ENCODE results near the gene CACNA1H. TPM values are rescaled to one million over a fixed set of nuclear protein-coding genes. Genes with fewer than 3 reads are reported as not detected.

CACNA1H gene
- total and polyA plus RNA-seq, 5 experiments from 2014 or later, result 0.03 to 2.7 (median 1.8) TPM

DNA sequence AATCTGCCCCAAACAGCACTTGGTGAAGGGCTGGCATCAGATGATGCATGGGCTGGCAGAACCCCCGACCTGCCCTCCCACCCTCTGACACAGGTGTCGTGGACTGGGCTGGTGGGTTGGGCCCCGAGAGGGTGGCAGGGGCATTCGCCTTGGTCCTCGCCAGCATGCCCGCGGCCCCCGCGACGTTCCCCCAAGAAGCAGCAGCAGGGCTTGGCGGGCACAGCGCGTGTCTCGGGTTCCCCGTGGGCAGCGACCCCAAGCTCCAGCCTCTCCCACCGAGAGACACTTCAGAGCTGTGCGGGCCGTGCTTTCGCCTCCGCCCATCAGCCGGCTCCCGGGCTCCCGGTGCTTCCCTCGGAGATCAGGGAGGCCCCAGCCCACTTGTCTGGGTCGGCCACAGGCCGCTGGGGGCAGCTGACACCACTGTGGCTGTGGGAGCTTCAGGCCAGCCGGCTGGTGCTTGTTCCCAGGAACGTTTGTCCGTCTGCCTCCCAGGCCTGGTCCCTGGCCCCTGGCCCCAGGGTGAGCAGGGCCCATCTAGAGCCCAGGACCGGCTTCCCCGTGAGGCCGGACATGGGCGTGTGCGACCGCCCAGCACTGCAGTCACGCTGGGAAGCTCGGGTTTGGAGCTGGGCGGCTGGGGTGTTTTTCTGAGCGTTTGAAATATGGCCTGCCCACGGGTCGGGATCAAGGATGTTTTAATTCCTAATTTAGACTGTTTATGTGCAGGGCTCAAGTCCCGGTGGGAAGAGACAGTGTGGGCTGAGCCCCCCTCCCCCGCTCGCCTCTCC lies 16.6 kb downstream of the CACNA1H start:
- Mint-ChIP-seq H3K36me3 (no peaks in the 10 kb centered on the region), H3K27ac (no peak overlapping the region), H3K27me3 (peaks cover 0 to 4% (median 0%) of the 10 kb centered on the region in 5 donors), H3K9me3 (no peaks in the 10 kb centered on the region), H3K4me1 (no peaks in the 10 kb centered on the region), H3K4me3 (no peak overlapping the region)
- ATAC-seq, result no peak
- no peak for DNase-seq
- POLR2A ChIA-PET, result no interaction called here

DNA sequence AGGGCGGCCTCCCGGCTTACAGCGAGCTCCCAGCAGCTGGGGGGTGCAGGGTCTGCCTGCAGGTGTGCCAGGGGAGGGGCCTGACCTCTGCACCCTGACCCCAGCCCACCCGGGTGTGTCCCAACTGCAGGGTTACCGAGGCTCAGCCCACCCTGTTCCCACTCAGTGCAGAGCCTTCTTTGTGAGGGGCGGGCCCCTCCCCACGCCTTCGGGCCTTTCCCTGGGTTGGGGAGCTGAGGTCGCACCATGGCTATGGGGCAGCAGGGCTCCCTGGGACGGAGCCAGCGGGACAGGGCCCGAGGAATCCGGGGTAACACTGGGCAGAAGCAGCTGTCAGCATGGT lies 17.1 kb downstream of the CACNA1H start:
- no peaks in the 10 kb centered on the region for H3K9me3 Mint-ChIP-seq
- H3K4me3 Mint-ChIP-seq, result no peak overlapping the region
- no peak overlapping the region for H3K27ac Mint-ChIP-seq
- H3K36me3 Mint-ChIP-seq, result no peaks in the 10 kb centered on the region
- peaks cover 0 to 4% (median 0%) of the 10 kb centered on the region in 5 donors for H3K27me3 Mint-ChIP-seq
- POLR2A ChIA-PET, result no interaction called here
- no peaks in the 10 kb centered on the region for H3K4me1 Mint-ChIP-seq
- DNase-seq (no peak), ATAC-seq (no peak)

DNA sequence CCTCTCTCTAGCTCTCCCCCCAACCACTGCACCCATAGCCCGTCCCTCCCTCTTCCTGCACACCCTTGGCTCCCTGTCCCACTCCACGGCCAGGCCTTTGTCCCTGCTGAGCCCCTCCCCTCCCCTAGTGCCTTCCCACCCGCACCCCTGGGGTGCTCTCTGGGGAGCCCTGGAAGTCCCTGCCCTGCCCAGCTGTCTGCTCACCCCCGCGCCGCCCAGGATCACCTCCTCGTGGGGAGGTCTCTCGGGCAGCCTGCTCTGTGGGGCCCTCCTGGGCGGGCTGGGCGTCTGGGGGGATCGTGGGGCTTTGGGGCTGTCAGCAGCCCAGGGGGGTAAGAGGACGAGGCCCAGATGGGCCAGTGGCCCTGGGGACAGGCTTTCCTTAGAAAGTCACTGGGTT lies 18.1 kb downstream of the CACNA1H start:
- Mint-ChIP-seq H3K36me3 (no peaks in the 10 kb centered on the region), H3K27me3 (peaks cover 0 to 4% (median 0%) of the 10 kb centered on the region in 5 donors), H3K4me3 (no peak overlapping the region), H3K9me3 (no peaks in the 10 kb centered on the region), H3K27ac (no peak overlapping the region), H3K4me1 (no peaks in the 10 kb centered on the region)
- DNase-seq (no peak), ATAC-seq (no peak)
- POLR2A ChIA-PET, result no interaction called here

DNA sequence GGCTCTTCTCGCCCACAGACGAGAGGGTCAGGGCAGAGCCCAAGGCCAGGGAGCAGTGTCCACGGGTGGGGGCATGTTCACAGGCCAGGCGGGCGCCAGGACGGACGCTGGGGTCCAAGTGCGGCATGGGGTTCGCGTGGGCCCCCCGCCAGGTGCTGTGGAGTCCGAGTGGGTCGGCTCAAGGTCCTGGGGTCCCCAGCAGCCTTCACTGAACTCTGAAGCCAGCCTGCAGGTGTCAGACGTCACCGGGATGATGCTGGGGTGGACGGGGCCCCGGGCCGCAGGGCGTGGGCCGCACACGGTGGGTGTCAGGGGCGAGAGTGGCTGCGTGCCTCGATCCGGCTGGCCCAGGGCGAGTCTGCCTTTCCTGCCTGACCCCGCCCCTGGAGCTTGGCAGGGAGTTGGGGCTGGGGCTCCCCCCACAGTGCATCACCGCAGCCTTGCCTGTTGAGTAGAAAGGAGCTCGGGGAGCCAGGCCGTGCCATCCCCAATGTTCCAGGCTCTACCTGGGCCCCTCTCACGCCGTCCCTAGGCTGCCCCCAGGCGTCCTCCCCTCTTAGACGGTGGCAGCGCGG lies 19.0 kb downstream of the CACNA1H start:
- DNase-seq (no peak), ATAC-seq (no peak)
- Mint-ChIP-seq H3K4me1 (no peaks in the 10 kb centered on the region), H3K9me3 (no peaks in the 10 kb centered on the region), H3K4me3 (no peak overlapping the region), H3K36me3 (no peaks in the 10 kb centered on the region), H3K27me3 (peaks cover 0 to 1% (median 0%) of the 10 kb centered on the region in 5 donors), H3K27ac (no peak overlapping the region)
- POLR2A ChIA-PET, result no interaction called here

DNA sequence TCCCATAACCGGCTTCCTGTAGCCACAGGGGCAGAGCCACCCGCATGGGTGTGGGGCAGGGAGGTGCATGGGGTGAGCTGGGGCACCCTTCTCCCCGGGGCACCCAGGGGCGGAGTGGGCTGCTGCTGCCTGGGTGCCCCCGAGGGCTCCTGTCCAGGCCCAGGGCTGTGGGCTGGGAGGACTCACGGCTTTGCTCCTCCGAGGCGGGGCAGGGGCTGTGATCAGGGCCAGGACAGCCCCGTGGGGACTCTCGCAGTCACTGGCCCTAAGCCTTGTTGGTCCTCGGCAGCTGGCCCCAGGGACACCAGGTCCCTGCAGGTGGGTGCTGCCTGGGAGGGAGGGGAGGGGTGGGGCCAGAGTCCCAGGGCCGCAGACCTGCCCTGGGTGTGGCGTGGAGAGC lies 19.7 kb downstream of the CACNA1H start:
- H3K4me1 Mint-ChIP-seq, result no peaks in the 10 kb centered on the region
- DNase-seq (no peak), ATAC-seq (no peak)
- no peak overlapping the region for H3K4me3 Mint-ChIP-seq
- H3K27me3 Mint-ChIP-seq, result peaks cover 0 to 1% (median 0%) of the 10 kb centered on the region in 5 donors
- no peak overlapping the region for H3K27ac Mint-ChIP-seq
- POLR2A ChIA-PET, result no interaction called here
- H3K9me3 Mint-ChIP-seq, result no peaks in the 10 kb centered on the region
- H3K36me3 Mint-ChIP-seq, result no peaks in the 10 kb centered on the region

DNA sequence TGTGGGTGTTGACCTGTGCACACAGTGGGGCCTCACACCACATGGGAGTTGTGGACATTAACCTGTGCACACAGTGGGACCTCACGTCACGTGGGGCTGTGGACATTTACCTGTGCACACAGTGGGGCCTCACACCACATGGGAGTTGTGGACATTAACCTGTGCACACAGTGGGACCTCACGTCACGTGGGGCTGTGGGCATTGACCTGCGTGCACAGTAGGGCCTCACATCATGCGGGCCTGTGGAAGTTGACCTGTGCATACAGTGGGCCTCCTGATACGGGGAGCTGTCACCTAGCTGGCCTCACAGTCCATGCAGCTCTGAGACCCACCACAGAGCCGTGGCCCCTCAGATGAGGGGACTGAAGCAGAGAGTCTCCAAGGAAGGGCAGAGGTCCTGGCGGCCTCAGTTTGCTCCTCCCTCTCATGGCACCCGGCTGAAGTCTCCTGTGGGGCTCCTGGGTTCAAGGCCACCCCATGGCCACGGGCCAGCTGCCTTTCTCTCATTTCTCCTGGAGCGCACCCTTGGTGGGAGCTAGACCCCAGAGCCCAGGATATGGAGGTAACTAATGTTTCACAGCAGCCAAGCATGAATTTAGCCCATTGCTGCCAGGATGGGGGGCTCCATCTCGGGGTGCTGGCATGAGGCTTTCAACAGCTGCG lies 21.0 kb downstream of the CACNA1H start:
- POLR2A ChIA-PET, result no interaction called here
- H3K27ac Mint-ChIP-seq, result no peak overlapping the region
- peaks cover 0 to 2% (median 0%) of the 10 kb centered on the region in 5 donors for H3K27me3 Mint-ChIP-seq
- no peaks in the 10 kb centered on the region for H3K9me3 Mint-ChIP-seq
- H3K4me1 Mint-ChIP-seq, result no peaks in the 10 kb centered on the region
- ATAC-seq, result no peak
- H3K4me3 Mint-ChIP-seq, result no peak overlapping the region
- no peak for DNase-seq
- no peaks in the 10 kb centered on the region for H3K36me3 Mint-ChIP-seq

DNA sequence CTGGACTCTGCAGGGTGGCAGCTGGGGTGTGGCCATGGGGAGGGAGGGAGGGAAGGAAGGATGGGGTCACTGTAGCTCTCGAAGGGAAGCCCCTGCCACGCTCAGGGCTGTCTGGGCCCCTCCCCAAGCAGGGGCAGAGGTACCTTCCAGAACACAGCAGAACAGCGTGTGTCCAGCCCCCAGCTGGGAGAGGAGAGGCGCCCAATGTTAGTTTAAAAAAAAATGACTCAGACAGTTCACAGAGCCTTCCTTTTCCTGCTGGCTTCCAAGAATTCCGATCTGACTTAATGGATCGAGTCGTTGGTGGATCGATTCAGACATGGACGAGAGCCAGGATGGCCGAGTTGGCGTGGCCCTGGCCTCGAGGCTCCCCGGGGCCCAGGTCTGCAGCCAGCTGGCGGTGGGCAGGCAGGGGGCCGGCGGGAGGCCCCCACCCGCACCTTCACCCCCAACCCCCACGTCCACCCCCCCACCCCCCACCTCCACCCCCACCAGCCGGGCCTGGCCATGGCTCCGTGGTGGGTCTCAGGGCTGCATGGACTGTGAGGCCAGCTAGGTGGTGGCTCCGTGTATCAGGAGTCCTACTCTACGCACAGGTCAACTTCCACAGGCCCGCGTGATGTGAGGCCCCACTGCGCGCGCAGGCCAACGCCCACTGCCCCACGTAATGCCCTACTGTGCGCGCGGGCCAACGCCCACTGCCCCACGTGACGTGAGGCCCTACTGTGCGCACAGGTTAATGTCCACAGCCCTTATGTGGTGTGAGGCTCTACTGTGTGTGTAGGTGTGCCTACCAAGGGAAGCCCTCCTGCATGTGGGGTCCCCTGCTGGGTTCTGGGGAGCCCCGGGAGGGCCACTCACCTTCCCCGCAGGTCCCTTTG lies 21.8 kb downstream of the CACNA1H start:
- ATAC-seq (no peak), DNase-seq (no peak)
- POLR2A ChIA-PET, result no interaction called here
- Mint-ChIP-seq H3K36me3 (no peaks in the 10 kb centered on the region), H3K4me1 (no peaks in the 10 kb centered on the region), H3K9me3 (no peaks in the 10 kb centered on the region), H3K27me3 (peaks cover 0 to 2% (median 0%) of the 10 kb centered on the region in 5 donors), H3K27ac (no peak overlapping the region), H3K4me3 (no peak overlapping the region)

DNA sequence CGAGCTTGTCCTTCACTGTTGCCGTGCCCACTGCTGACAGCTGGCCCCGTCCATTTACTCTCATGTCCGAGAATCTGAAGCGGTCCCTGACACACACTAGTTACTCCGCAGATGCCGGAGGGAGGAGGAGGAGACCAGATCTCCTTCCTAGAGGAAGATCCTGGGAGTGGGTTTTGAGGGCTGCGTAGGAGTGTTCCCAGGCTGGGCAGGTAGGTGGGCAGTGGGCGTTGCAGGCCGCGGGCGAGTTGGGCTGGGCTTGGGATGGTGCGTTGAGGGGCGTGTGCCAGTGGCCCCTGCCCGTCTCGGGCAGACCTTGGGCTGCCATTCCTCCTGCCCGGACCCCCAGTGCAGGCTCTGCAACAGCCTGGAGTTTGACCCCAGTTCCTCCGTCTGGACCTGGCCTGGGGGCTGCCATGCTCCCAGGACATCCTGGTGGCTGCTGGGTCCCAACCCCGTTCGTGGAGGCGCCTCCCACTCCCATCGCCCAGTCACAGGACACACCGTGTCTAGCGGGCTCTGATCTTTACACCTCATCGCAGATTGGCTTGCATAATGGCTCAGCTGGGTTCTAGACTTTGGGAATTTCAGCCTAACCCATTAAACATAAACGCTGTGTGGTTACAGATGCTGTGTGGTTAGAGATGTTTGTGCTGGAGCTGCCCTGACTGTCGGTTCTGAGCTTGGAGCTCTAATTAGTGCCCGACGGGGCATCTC lies 22.8 kb downstream of the CACNA1H start:
- POLR2A ChIA-PET, result no interaction called here

DNA sequence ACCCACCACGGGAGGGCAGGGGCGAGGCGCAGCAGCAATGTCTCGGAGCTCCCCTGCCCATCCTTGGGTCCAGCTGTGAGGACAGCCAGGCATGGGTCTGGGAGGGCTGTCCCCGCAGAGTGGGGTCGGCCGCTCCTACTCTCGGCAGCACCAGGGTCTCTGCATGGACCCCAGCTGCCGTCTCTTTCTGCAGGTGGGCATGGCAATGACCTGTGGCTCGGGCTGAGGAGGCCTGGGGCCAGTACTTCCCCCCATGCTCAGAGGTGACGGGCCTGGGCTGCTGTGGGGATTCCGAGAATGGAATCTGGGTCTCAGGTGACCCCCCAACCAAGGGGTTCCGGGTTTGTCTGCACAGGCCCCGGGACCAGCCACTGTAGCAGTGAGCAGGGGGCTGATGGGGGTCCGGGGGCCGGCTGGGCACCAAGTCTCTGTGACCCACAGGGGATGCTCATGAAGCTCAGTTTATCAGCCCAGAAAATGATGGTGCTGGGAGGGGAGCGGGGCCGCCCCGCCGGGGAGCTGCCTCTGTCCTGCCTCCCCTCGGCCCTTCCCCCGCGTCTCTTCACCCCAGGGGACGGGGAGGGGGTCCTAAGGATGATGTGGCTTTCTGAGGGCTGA lies 23.5 kb downstream of the CACNA1H start:
- no peaks in the 10 kb centered on the region for H3K4me1 Mint-ChIP-seq
- no peak overlapping the region for H3K27ac Mint-ChIP-seq
- peaks cover 0 to 3% (median 1%) of the 10 kb centered on the region in 5 donors for H3K27me3 Mint-ChIP-seq
- no peaks in the 10 kb centered on the region for H3K9me3 Mint-ChIP-seq
- POLR2A ChIA-PET, result no interaction called here
- no peak for ATAC-seq
- no peak overlapping the region for H3K4me3 Mint-ChIP-seq
- H3K36me3 Mint-ChIP-seq, result no peaks in the 10 kb centered on the region
- no peak for DNase-seq

More for the DNA sequence above, 22.8 kb downstream of the CACNA1H start:
- H3K27me3 Mint-ChIP-seq, result peaks cover 0 to 3% (median 1%) of the 10 kb centered on the region in 5 donors
- no peaks in the 10 kb centered on the region for H3K4me1 Mint-ChIP-seq
- DNase-seq (no peak), ATAC-seq (no peak)
- H3K27ac Mint-ChIP-seq, result no peak overlapping the region
- no peaks in the 10 kb centered on the region for H3K9me3 Mint-ChIP-seq
- no peaks in the 10 kb centered on the region for H3K36me3 Mint-ChIP-seq
- H3K4me3 Mint-ChIP-seq, result no peak overlapping the region

DNA sequence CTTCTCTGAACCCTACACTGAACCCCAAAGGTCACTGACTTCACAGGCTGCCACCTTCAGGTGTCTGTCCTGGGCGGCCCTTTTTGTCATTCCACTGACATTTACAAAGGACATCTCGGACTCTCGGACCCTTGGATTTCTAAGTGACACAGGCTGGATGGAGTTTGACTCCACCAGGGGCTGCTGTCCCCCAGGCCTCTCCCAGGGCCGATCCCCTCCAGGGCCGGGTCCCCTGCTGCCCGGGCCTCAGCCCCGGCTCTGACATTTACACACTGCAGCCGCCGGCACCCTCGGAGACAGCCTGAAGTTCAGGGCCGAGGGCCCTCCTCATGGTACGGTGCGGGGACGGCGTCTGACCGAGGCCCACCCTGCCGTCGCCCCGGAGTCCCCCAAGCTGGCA lies 24.1 kb downstream of the CACNA1H start:
- DNase-seq, result no peak
- no peaks in the 10 kb centered on the region for H3K36me3 Mint-ChIP-seq
- no peak for ATAC-seq
- no peak overlapping the region for H3K27ac Mint-ChIP-seq
- no peaks in the 10 kb centered on the region for H3K4me1 Mint-ChIP-seq
- no peak overlapping the region for H3K4me3 Mint-ChIP-seq
- POLR2A ChIA-PET, result no interaction called here
- no peaks in the 10 kb centered on the region for H3K9me3 Mint-ChIP-seq
- H3K27me3 Mint-ChIP-seq, result peaks cover 0 to 6% (median 1%) of the 10 kb centered on the region in 5 donors

DNA sequence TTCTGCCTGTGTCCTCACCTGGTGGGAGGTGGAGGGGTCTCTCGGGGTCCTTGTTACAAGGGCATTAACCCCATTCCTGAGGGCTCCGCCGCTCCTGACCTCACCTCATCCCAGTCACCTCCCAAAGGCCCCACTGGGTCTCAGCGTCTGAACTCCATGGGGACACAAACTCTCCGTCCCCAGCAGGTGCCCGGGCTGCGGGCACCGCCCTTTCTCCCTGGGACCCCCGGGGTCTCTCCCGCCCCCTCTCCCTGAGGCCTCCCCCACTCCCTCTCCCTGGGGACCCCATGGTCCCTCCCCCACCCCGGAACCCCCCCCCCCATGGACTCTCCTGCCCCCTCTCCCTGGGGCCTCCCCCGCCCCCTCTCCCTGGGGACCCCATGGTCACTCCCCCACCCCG lies 24.8 kb downstream of the CACNA1H start:
- no peaks in the 10 kb centered on the region for H3K9me3 Mint-ChIP-seq
- DNase-seq (no peak), ATAC-seq (no peak)
- peaks cover 0 to 6% (median 1%) of the 10 kb centered on the region in 5 donors for H3K27me3 Mint-ChIP-seq
- H3K4me3 Mint-ChIP-seq, result no peak overlapping the region
- H3K4me1 Mint-ChIP-seq, result no peaks in the 10 kb centered on the region
- H3K27ac Mint-ChIP-seq, result no peak overlapping the region
- POLR2A ChIA-PET, result no interaction called here
- H3K36me3 Mint-ChIP-seq, result no peaks in the 10 kb centered on the region

DNA sequence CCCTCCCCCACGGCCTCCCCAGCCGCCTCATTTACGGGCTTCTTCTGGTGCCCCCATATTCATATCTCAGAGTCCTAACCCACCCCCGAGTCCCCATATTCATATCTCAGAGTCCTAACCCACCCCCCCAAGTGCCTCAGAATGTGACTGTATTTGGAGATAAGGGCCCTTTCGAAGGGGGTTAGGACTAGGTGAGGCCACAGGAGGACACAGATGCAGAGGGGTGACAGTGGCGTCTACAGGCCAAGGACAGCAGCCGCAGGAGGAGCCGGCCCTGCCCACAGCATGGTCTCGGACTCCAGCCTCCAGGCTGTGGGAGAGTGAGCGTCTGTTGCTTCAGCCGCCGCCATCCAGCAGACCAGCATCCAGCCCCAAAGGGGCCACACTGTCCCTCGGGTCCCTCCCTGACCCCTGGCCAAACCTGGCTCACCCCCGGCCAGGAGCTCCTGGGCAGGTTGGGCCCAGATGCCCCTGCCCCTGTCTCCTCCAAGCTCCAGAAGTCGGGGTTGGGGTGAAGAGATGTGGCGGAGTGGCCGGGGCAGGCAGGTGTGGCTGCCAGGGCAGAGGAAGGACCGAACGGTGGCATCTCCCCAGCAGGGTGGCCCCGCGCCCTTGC lies 25.5 kb downstream of the CACNA1H start:
- POLR2A ChIA-PET, result no interaction called here
- ATAC-seq (no peak), DNase-seq (no peak)
- Mint-ChIP-seq H3K27me3 (peaks cover 0 to 6% (median 1%) of the 10 kb centered on the region in 5 donors), H3K36me3 (no peaks in the 10 kb centered on the region), H3K27ac (no peak overlapping the region), H3K4me3 (no peak overlapping the region), H3K4me1 (no peaks in the 10 kb centered on the region), H3K9me3 (no peaks in the 10 kb centered on the region)

Data from naive thymus-derived CD8-positive, alpha-beta T cell (primary cell).